PC-3 (cell line): ENCODE measurements around the gene ENTR1. TPM values are rescaled to one million over a fixed set of nuclear protein-coding genes. Genes with fewer than 3 reads are reported as not detected.
A peak's percentile ranks its signal among the peaks of the same experiment; 100 is the strongest.

ENCODE experiments used
- ATAC-seq: fragments of 200-7000 bp; cut with Tn5 transposase; 2 replicates; pipeline ENCODE4 v1.9.1; 2020; ENCODE audit warnings: mild to moderate bottlenecking, moderate library complexity
- BruUV-seq: library from RNA; stranded (reverse); fragments of 400-500 nt; replicated peaks from 2 replicates; lab custom pipeline; 2021; lab: Mats Ljungman, UMichigan
- CTCF ChIA-PET: fragments of 300-600 bp; sonication (Branson Sonifier 250); formaldehyde crosslinking; loops from one replicate; lab custom pipeline; 2022; ENCODE audit warnings: antibody characterized with exemption; lab: Charles Lee
- POLR2A ChIA-PET: fragments of 300-600 bp; sonication (Branson Sonifier 250); formaldehyde crosslinking; loops from one replicate; lab custom pipeline; 2022; ENCODE audit warnings: antibody characterized with exemption; ENCODE audit not compliant: unreplicated experiment; lab: Charles Lee
- DNase-seq: peaks from one replicate; pipeline ENCODE4 v3.0.0-alpha.2; 2015
- H2AFZ ChIP-seq: fragments of 300-600 bp; sonication (generic); 2 replicates; pipeline ENCODE4 v1.6.0; 2016; ENCODE audit warnings: antibody characterized with exemption, low read length
- H3F3A ChIP-seq: fragments of 300-600 bp; sonication (generic); one replicate; pipeline ENCODE4 v1.6.0; 2017; ENCODE audit warnings: antibody characterized with exemption, low read length, control low read depth, mild to moderate bottlenecking; ENCODE audit not compliant: unreplicated experiment
- H3K27ac ChIP-seq: fragments of 300-600 bp; sonication (generic); 2 replicates; pipeline ENCODE4 v1.5.1; 2016; ENCODE audit warnings: mild to moderate bottlenecking, low read length
- H3K27me3 ChIP-seq: fragments of 300-600 bp; sonication (generic); 2 replicates; pipeline ENCODE4 v1.6.1; 2016; ENCODE audit warnings: low read length, mixed read lengths
- H3K36me3 ChIP-seq: fragments of 300-600 bp; sonication (generic); 2 replicates; pipeline ENCODE4 v1.6.1; 2016; ENCODE audit warnings: low read depth, mixed run types, low read length, mixed read lengths
- H3K4me1 ChIP-seq: fragments of 300-600 bp; sonication (generic); 2 replicates; pipeline ENCODE4 v1.5.1; 2016; ENCODE audit warnings: low read length; ENCODE audit not compliant: insufficient read depth
- H3K4me2 ChIP-seq: fragments of 300-600 bp; sonication (generic); 2 replicates; pipeline ENCODE4 v1.6.0; 2016; ENCODE audit warnings: low read length
- H3K4me3 ChIP-seq: fragments of 300-600 bp; sonication (generic); 2 replicates; pipeline ENCODE4 v1.5.1; 2016; ENCODE audit warnings: mild to moderate bottlenecking, low read length, mixed read lengths
- H3K79me2 ChIP-seq: fragments of 300-600 bp; sonication (generic); 2 replicates; pipeline ENCODE4 v1.6.1; 2017; ENCODE audit warnings: low read length, mixed read lengths
- H3K9ac ChIP-seq: fragments of 300-600 bp; sonication (generic); 2 replicates; pipeline ENCODE4 v1.6.0; 2016; ENCODE audit warnings: mild to moderate bottlenecking, low read length
- H3K9me2 ChIP-seq: fragments of 300-600 bp; sonication (generic); replicated peaks from 2 replicates; pipeline ENCODE4 v1.6.1; 2016; ENCODE audit warnings: mixed run types, low read length, mixed read lengths
- H3K9me3 ChIP-seq: fragments of 300-600 bp; sonication (generic); 2 replicates; pipeline ENCODE4 v1.6.1; 2016; ENCODE audit warnings: low read length, mixed read lengths
- H4K20me1 ChIP-seq: fragments of 300-600 bp; sonication (generic); 2 replicates; pipeline ENCODE4 v1.6.1; 2016; ENCODE audit warnings: low read length, mixed read lengths
- CTCF ChIP-seq: fragments of 300-600 bp; sonication (generic); conservative IDR thresholded peaks from 2 replicates; pipeline ENCODE4 v1.5.1; 2017; ENCODE audit warnings: antibody characterized with exemption, low read depth, mild to moderate bottlenecking, low read length
- EZH2 ChIP-seq: fragments of 300-600 bp; sonication (generic); IDR thresholded peaks from one replicate; pipeline ENCODE4 v1.6.1; 2017; ENCODE audit warnings: antibody characterized with exemption, mild to moderate bottlenecking, low read length; ENCODE audit not compliant: unreplicated experiment
- EZH2phosphoT487 ChIP-seq: fragments of 300-600 bp; sonication (generic); IDR thresholded peaks from 2 replicates; pipeline ENCODE4 v1.6.1; 2018; ENCODE audit warnings: mild to moderate bottlenecking, antibody characterized with exemption, low read length, borderline replicate concordance
- intact Hi-C: fragments of 100-400 bp; cut with micrococcal nuclease; formaldehyde crosslinking; loops from 2 replicates; pipeline ENCODE4 v1.9.0; 2023
- total RNA-seq: library from RNA; depleted of rRNA; stranded (reverse); fragments of >200 nt; gene quantifications from 2 replicates; pipeline ENCODE4 v1.2.3, GENCODE V29; 2014

ENTR1 gene
- total RNA-seq, 1 experiment from 2014 or later, result 32.3 TPM

GRCh38 chr9:136439481-136440408 lies 29.3 kb upstream of the ENTR1 start, which contains the start of gene INPP5E:
TSS of gene INPP5E (minus strand) at chr9:136439845. CDS start at chr9:136439419, 426 bp downstream.
- ChIA-PET POLR2A (no interaction called here), CTCF (interaction anchor here (0.7 kb wide), 1 partner anchor 814 kb away, joined by 4 read pairs; no protein-coding TSS in a partner anchor)
- DNase-seq (peak; percentile 63), ATAC-seq (peak; percentile 77)
- Histone ChIP-seq H3K9me3 (no peaks in the 10 kb centered on the region), H3K9ac (peak within 1 kb of the TSS; percentile 78), H3K36me3 (peaks cover 4% of the 10 kb centered on the region; the same call in 1 of the 2 replicates), H3K79me2 (peaks cover 41% of the 10 kb centered on the region), H4K20me1 (peaks cover 8% of the 10 kb centered on the region; the same call in 1 of the 2 replicates), H3F3A (no peaks in the 10 kb centered on the region), H3K4me1 (peaks cover 14% of the 10 kb centered on the region), H3K4me2 (peak within 1 kb of the TSS; percentile 87), H2AFZ (peak within 1 kb of the TSS; percentile 59), H3K4me3 (peak within 1 kb of the TSS; percentile 87), H3K27me3 (no peaks in the 10 kb centered on the region), H3K27ac (no peak within 1 kb of the TSS), H3K9me2 (no peaks in the 10 kb centered on the region)
- TF ChIP-seq CTCF, result peak; percentile 35
- TF ChIP-seq EZH2, result no peak
- TF ChIP-seq EZH2phosphoT487, result no peak
- intact Hi-C loops, result no loop called here
- no TSS peak for BruUV-seq

DNA sequence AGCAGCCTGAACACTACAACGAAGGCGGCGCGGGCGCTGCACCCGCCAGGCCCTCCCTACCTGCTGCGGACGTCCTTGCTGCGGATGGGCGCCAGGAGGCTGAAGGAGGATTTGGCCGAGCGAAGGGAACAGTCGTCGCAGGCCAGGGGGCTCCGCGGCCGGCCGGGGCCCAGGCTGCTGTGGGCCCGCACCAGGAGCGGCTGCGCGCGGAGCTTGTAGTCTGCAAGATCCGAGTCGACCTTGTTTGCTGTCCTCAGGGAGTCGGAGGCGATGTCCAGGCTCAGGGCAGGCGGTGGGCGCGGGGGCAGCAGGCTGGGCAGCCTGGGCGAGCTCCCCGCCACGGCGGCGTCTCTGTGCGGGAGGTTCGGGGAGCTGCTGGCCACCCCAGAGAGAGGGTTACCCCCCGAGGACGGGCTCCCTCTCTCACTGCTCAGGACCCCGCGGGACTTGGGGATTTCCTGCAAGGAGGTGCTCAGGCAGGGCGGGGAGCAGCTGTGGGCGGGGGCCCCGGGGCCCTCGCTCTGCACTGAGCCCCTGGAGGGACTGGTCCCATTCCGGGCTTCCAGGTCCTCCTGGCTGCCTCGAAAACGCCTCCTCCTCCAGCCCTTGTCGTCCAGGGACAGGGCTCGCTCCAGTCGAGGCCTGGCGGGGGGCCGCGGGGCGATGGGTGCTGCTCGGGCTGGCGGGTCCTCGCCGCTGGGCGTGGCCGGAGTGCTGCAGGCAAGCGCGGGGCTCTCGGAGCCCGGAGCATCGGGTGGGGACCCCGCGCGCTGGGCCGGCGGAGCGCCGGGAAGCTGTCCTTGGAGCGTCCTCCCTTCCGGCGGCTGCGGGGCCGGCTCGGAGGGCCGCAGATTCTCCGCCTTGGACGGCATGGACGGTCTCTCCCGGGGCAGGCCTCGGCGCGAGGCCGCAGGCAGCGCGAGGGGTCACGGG lies 28.4 kb upstream of the ENTR1 start:
- H3K9me2 ChIP-seq, result no peaks in the 10 kb centered on the region
- TF ChIP-seq CTCF (no peak), EZH2phosphoT487 (no peak), EZH2 (no peak)
- H3K4me2 ChIP-seq, result peak overlapping the region; percentile 87
- ChIA-PET POLR2A (no interaction called here), CTCF (no interaction called here)
- no TSS peak for BruUV-seq
- H4K20me1 ChIP-seq, result peaks cover 8% of the 10 kb centered on the region; the same call in 1 of the 2 replicates
- ATAC-seq (peak; percentile 39), DNase-seq (peak; percentile 16)
- no peaks in the 10 kb centered on the region for H3F3A ChIP-seq
- H3K4me3 ChIP-seq, result peak overlapping the region; percentile 87
- H3K4me1 ChIP-seq, result peaks cover 14% of the 10 kb centered on the region
- no peak overlapping the region for H3K27ac ChIP-seq
- intact Hi-C loops, result no loop called here
- no peaks in the 10 kb centered on the region for H3K27me3 ChIP-seq
- peaks cover 41% of the 10 kb centered on the region for H3K79me2 ChIP-seq
- peak overlapping the region; percentile 78 for H3K9ac ChIP-seq
- peaks cover 1% of the 10 kb centered on the region; the same call in 1 of the 2 replicates for H3K36me3 ChIP-seq
- no peaks in the 10 kb centered on the region for H3K9me3 ChIP-seq
- H2AFZ ChIP-seq, result peak overlapping the region; percentile 59
